Measurements from ENCODE around the gene KDM4B.

- no peak for TF ChIP-seq CTCF (conservative IDR thresholded peaks at IDR 0.05 in 1 of 2, IDR thresholded peaks at IDR 0.05 in 1 of 2; ENCODE audit: low read depth in 1 of 2, low read length in 2 of 2)
- no peak for TF ChIP-seq EZH2 (IDR thresholded peaks at IDR 0.05; ENCODE audit: low read length, missing control alignments)
Observed at GRCh38 chr19:4984438-4984990, 15.6 kb downstream of the KDM4B start.
